ENCODE data around the gene ATG2A.

Gene ATG2A

GRCh38 chr11:64897381-64898075 lies 19.5 kb downstream of the ATG2A start:
- Histone ChIP-seq H3K4me1 (ENCODE audit: control insufficient read depth, low read length) (peaks cover 13% of the 10 kb centered on the region), H3K27me3 (ENCODE audit: control insufficient read depth, low read length) (no peaks in the 10 kb centered on the region), H3K9me2 (replicated peaks; ENCODE audit: control insufficient read depth, low read length) (no peaks in the 10 kb centered on the region), H3K4me2 (ENCODE audit: low read length) (no peak overlapping the region), H3K27ac (ENCODE audit: low read depth, low read length) (no peak overlapping the region), H3F3A (ENCODE audit: control insufficient read depth, insufficient read depth) (no peaks in the 10 kb centered on the region), H3K36me3 (ENCODE audit: control insufficient read depth, low read length) (peaks cover 15% of the 10 kb centered on the region; the same call in 1 of the 2 replicates), H4K20me1 (ENCODE audit: control insufficient read depth, insufficient read depth, low read depth, low read length) (no peaks in the 10 kb centered on the region), H3K4me3 (ENCODE audit: low read length) (no peak overlapping the region), H3K9me3 (ENCODE audit: control insufficient read depth, insufficient read depth, low read length) (no peaks in the 10 kb centered on the region), H3K79me2 (ENCODE audit: control insufficient read depth, low read length) (no peaks in the 10 kb centered on the region)
- TF ChIP-seq EZH2phosphoT487 (IDR thresholded peaks at IDR 0.05; ENCODE audit: borderline replicate concordance, low read length): no peak
- TF ChIP-seq CTCF (IDR thresholded peaks at IDR 0.05; ENCODE audit: low read depth, low read length, poor library complexity, severe bottlenecking): no peak

- Histone ChIP-seq H3K79me2 (ENCODE audit: control insufficient read depth, low read length) (no peaks in the 10 kb centered on the region), H3K27me3 (ENCODE audit: control insufficient read depth, low read length) (no peaks in the 10 kb centered on the region), H3K4me2 (ENCODE audit: low read length) (no peak overlapping the region), H3K27ac (ENCODE audit: low read depth, low read length) (no peak overlapping the region), H3K4me1 (ENCODE audit: control insufficient read depth, low read length) (peaks cover 14% of the 10 kb centered on the region), H3K9me2 (replicated peaks; ENCODE audit: control insufficient read depth, low read length) (no peaks in the 10 kb centered on the region), H4K20me1 (ENCODE audit: control insufficient read depth, insufficient read depth, low read depth, low read length) (no peaks in the 10 kb centered on the region), H3K9me3 (ENCODE audit: control insufficient read depth, insufficient read depth, low read length) (no peaks in the 10 kb centered on the region), H3F3A (ENCODE audit: control insufficient read depth, insufficient read depth) (no peaks in the 10 kb centered on the region), H3K4me3 (ENCODE audit: low read length) (no peak overlapping the region), H3K36me3 (ENCODE audit: control insufficient read depth, low read length) (peaks cover 8% of the 10 kb centered on the region; the same call in 1 of the 2 replicates)
- no peak for TF ChIP-seq CTCF (IDR thresholded peaks at IDR 0.05; ENCODE audit: low read depth, low read length, poor library complexity, severe bottlenecking)
- no peak for TF ChIP-seq EZH2phosphoT487 (IDR thresholded peaks at IDR 0.05; ENCODE audit: borderline replicate concordance, low read length)
These were observed 20.5 kb downstream of the ATG2A start for GRCh38 chr11:64896448-64897022.

- Histone ChIP-seq H3K4me2 (ENCODE audit: low read length) (no peak overlapping the region), H3K9me3 (ENCODE audit: control insufficient read depth, insufficient read depth, low read length) (no peaks in the 10 kb centered on the region), H3K9me2 (replicated peaks; ENCODE audit: control insufficient read depth, low read length) (no peaks in the 10 kb centered on the region), H3K79me2 (ENCODE audit: control insufficient read depth, low read length) (no peaks in the 10 kb centered on the region), H3K36me3 (ENCODE audit: control insufficient read depth, low read length) (peaks cover 8% of the 10 kb centered on the region; the same call in 1 of the 2 replicates), H3K4me3 (ENCODE audit: low read length) (no peak overlapping the region), H4K20me1 (ENCODE audit: control insufficient read depth, insufficient read depth, low read depth, low read length) (no peaks in the 10 kb centered on the region), H3K27me3 (ENCODE audit: control insufficient read depth, low read length) (no peaks in the 10 kb centered on the region), H3F3A (ENCODE audit: control insufficient read depth, insufficient read depth) (no peaks in the 10 kb centered on the region), H3K27ac (ENCODE audit: low read depth, low read length) (no peak overlapping the region), H3K4me1 (ENCODE audit: control insufficient read depth, low read length) (peaks cover 14% of the 10 kb centered on the region)
- TF ChIP-seq EZH2phosphoT487 (IDR thresholded peaks at IDR 0.05; ENCODE audit: borderline replicate concordance, low read length): no peak
- no peak for TF ChIP-seq CTCF (IDR thresholded peaks at IDR 0.05; ENCODE audit: low read depth, low read length, poor library complexity, severe bottlenecking)
These were observed 22.1 kb downstream of the ATG2A start for GRCh38 chr11:64894812-64895452.

Data from DOHH2 (cell line).